ENCODE results near the gene KCNQ1.
"Not testable (repeated sequence)": the region's sequence is repeated elsewhere in the genome, so short reads cannot be mapped to it uniquely, and the experiment has no call there.

KCNQ1 gene

GRCh38 chr11:2625183-2625582, 180.4 kb downstream of the KCNQ1 start:
- no peak for DNase-seq

- no peak for DNase-seq
Observed at GRCh38 chr11:2630679-2631078, 185.9 kb downstream of the KCNQ1 start.

- no peak for DNase-seq
Observed at GRCh38 chr11:2631161-2631560, 186.4 kb downstream of the KCNQ1 start.

- DNase-seq, result not testable (repeated sequence)
Observed at GRCh38 chr11:2639763-2640162, 195.0 kb downstream of the KCNQ1 start.

GRCh38 chr11:2641623-2642022, 196.8 kb downstream of the KCNQ1 start:
- no peak for DNase-seq

GRCh38 chr11:2643746-2644145, 198.9 kb downstream of the KCNQ1 start:
- no peak for DNase-seq

GRCh38 chr11:2644844-2645778, 200.3 kb downstream of the KCNQ1 start:
- no peak for DNase-seq

GRCh38 chr11:2645779-2646118, 200.9 kb downstream of the KCNQ1 start:
- no peak for DNase-seq

- DNase-seq, result no peak
Observed at GRCh38 chr11:2647167-2647566, 202.4 kb downstream of the KCNQ1 start.

- DNase-seq, result no peak
Observed at GRCh38 chr11:2647953-2648352, 203.1 kb downstream of the KCNQ1 start.

- no peak for DNase-seq
Observed at GRCh38 chr11:2649400-2649799, 204.6 kb downstream of the KCNQ1 start.

- DNase-seq, result no peak
Observed at GRCh38 chr11:2649848-2650247, 205.0 kb downstream of the KCNQ1 start.

GRCh38 chr11:2650343-2650867, 205.6 kb downstream of the KCNQ1 start:
- no peak for DNase-seq

- no peak for DNase-seq
Observed at GRCh38 chr11:2651054-2651617, 206.3 kb downstream of the KCNQ1 start.

GRCh38 chr11:2651826-2652271, 207.0 kb downstream of the KCNQ1 start:
- DNase-seq, result no peak

- DNase-seq, result no peak
Observed at GRCh38 chr11:2652333-2653197, 207.8 kb downstream of the KCNQ1 start.

GRCh38 chr11:2653198-2653551, 208.4 kb downstream of the KCNQ1 start:
- DNase-seq, result no peak

GRCh38 chr11:2653930-2654739, 209.3 kb downstream of the KCNQ1 start:
- no peak for DNase-seq

GRCh38 chr11:2655016-2655719, 210.4 kb downstream of the KCNQ1 start:
- DNase-seq, result no peak

GRCh38 chr11:2655834-2656622, 211.2 kb downstream of the KCNQ1 start:
- no peak for DNase-seq

GRCh38 chr11:2656859-2657258, 212.1 kb downstream of the KCNQ1 start:
- DNase-seq, result no peak
